ENCODE results near the gene TBX1. TPM values are rescaled to one million over a fixed set of nuclear protein-coding genes. Genes with fewer than 3 reads are reported as not detected.

TBX1 gene
- total RNA-seq, 1 experiment from 2014 or later: 0.74 TPM

DNA sequence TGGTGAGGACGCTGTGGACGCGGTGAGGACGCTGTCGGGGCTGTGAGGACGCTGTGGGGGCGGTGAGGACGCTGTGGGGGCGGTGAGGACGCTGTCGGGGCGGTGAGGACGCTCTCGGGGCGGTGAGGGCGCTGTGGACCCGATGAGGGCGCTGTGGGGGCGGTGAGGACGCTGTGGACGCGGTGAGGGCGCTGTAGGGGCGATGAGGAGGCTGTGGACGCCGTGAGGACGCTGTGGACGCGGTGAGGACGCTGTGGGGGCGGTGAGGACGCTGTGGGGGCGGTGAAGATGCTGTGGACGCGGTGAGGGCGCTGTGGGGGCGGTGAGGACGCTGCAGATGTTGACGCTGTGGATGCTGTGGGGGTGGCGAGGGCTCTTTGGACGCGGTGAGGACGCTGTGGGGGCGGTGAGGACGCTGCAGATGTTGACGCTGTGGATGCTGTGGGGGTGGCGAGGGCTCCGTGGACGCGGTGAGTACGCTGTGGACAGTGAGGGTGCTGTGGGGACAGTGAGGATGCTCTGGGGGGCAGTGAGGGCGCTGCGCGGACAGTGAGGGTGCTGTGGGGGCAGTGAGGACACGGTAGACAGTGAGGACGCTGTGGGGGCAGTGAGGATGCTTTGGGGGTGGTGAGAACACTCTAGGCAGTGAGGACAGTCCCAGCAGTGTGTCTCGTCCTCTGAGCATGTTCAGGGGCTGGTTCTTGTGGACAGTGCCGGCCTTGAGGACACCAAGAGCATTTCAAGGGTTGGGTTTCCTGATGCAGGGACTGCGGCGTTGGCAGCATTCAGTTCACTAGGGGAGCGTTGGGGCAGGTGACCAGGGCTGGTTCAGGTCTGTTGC lies 33.0 kb upstream of the TBX1 start:
- Histone ChIP-seq H3K4me1 (replicated peaks; ENCODE audit: insufficient read depth) (peaks cover 6% of the 10 kb centered on the region), H3F3A (ENCODE audit: insufficient read depth, low read depth) (no peaks in the 10 kb centered on the region), H3K4me2 (no peak overlapping the region), H3K27ac (no peak overlapping the region), H3K9me2 (ENCODE audit: insufficient read depth) (no peaks in the 10 kb centered on the region), H3K36me3 (ENCODE audit: low read depth) (no peaks in the 10 kb centered on the region), H3K27me3 (ENCODE audit: insufficient read depth, low read depth) (0 out of 2 replicates have a peak, but pooled peaks cover 3% of the 10 kb centered on the region), H2AFZ (no peak overlapping the region), H3K4me3 (no peak overlapping the region), H4K20me1 (ENCODE audit: insufficient read depth) (no peaks in the 10 kb centered on the region), H3K79me2 (ENCODE audit: low read depth) (no peaks in the 10 kb centered on the region), H3K9me3 (ENCODE audit: insufficient read depth, low read depth) (no peaks in the 10 kb centered on the region)
- POLR2A ChIA-PET (ENCODE audit: unreplicated experiment): no interaction called here
- CTCF ChIA-PET: no interaction called here
- no peak for DNase-seq
- BruUV-seq (replicated peaks): no TSS peak
- intact Hi-C loops (cut with micrococcal nuclease; ENCODE audit: unreplicated experiment): no loop called here
- TF ChIP-seq EZH2 (IDR thresholded peaks at IDR 0.05; ENCODE audit: low read depth): no peak
- TF ChIP-seq, protein P1, sequence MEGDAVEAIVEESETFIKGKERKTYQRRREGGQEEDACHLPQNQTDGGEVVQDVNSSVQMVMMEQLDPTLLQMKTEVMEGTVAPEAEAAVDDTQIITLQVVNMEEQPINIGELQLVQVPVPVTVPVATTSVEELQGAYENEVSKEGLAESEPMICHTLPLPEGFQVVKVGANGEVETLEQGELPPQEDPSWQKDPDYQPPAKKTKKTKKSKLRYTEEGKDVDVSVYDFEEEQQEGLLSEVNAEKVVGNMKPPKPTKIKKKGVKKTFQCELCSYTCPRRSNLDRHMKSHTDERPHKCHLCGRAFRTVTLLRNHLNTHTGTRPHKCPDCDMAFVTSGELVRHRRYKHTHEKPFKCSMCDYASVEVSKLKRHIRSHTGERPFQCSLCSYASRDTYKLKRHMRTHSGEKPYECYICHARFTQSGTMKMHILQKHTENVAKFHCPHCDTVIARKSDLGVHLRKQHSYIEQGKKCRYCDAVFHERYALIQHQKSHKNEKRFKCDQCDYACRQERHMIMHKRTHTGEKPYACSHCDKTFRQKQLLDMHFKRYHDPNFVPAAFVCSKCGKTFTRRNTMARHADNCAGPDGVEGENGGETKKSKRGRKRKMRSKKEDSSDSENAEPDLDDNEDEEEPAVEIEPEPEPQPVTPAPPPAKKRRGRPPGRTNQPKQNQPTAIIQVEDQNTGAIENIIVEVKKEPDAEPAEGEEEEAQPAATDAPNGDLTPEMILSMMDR (conservative IDR thresholded peaks at IDR 0.05): no peak

DNA sequence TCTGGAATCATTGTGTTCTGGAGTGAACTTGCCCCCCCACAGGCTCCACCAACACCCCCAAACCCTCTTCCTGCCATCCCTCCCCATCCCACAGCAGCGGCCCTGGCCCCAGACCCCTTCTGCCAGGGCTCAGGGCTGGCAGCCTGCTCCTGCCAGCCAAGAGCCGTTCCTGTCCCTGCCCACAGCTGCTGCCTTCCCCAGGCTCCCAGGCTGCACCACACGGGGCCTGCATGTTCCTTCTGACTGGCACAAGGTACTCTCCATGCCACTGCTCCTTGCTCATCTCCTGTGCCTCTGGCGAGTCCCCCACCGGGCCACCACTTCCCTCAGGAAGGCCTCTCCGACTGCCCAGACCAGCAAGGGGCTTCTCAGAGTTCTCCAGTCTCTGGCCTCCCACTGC lies 32.3 kb upstream of the TBX1 start:
- ChIA-PET CTCF (no interaction called here), POLR2A (ENCODE audit: unreplicated experiment) (no interaction called here)
- BruUV-seq (replicated peaks): no TSS peak

DNA sequence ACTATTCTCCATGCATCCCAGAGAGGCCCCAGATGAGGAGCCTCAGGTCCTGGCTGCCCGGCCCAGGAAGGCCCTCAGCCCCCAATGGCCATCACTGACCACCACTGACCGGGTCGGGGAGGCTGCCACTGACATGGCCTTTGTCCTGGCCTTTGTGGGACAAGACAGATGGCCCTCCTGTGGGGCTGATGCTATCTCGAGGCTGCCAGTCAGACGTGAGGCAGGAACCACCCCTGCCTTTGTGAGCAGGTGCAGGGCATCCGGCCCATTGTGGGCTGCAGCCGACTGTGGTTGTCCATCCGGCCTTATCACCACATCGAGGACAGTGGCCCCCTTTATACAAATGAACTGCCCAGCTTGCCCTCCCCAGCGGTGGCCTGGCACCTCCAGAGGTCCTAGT lies 31.7 kb upstream of the TBX1 start:
- H3F3A ChIP-seq (ENCODE audit: insufficient read depth, low read depth): no peaks in the 10 kb centered on the region
- no peak overlapping the region for H3K4me3 ChIP-seq
- no peak overlapping the region for H2AFZ ChIP-seq
- no peaks in the 10 kb centered on the region for H4K20me1 ChIP-seq (ENCODE audit: insufficient read depth)
- H3K4me1 ChIP-seq (replicated peaks; ENCODE audit: insufficient read depth): peaks cover 6% of the 10 kb centered on the region
- BruUV-seq (replicated peaks): no TSS peak
- no peak overlapping the region for H3K27ac ChIP-seq
- no peaks in the 10 kb centered on the region for H3K27me3 ChIP-seq (ENCODE audit: insufficient read depth, low read depth)
- no peak overlapping the region for H3K4me2 ChIP-seq
- TF ChIP-seq EZH2 (IDR thresholded peaks at IDR 0.05; ENCODE audit: low read depth): no peak
- TF ChIP-seq, protein P1 (conservative IDR thresholded peaks at IDR 0.05): no peak
- no peaks in the 10 kb centered on the region for H3K9me3 ChIP-seq (ENCODE audit: insufficient read depth, low read depth)
- no peaks in the 10 kb centered on the region for H3K79me2 ChIP-seq (ENCODE audit: low read depth)
- no peaks in the 10 kb centered on the region for H3K9me2 ChIP-seq (ENCODE audit: insufficient read depth)
- CTCF ChIA-PET: no interaction called here
- H3K36me3 ChIP-seq (ENCODE audit: low read depth): no peaks in the 10 kb centered on the region
- intact Hi-C loops (cut with micrococcal nuclease; ENCODE audit: unreplicated experiment): no loop called here
- POLR2A ChIA-PET (ENCODE audit: unreplicated experiment): no interaction called here
- DNase-seq: no peak

More for the DNA sequence above, 32.3 kb upstream of the TBX1 start:
- Histone ChIP-seq H2AFZ (no peak overlapping the region), H3K4me2 (no peak overlapping the region), H3K4me1 (replicated peaks; ENCODE audit: insufficient read depth) (peaks cover 6% of the 10 kb centered on the region), H4K20me1 (ENCODE audit: insufficient read depth) (no peaks in the 10 kb centered on the region), H3K27me3 (ENCODE audit: insufficient read depth, low read depth) (no peaks in the 10 kb centered on the region), H3K27ac (no peak overlapping the region), H3K36me3 (ENCODE audit: low read depth) (no peaks in the 10 kb centered on the region), H3K4me3 (no peak overlapping the region), H3K9me2 (ENCODE audit: insufficient read depth) (no peaks in the 10 kb centered on the region), H3F3A (ENCODE audit: insufficient read depth, low read depth) (no peaks in the 10 kb centered on the region), H3K79me2 (ENCODE audit: low read depth) (no peaks in the 10 kb centered on the region), H3K9me3 (ENCODE audit: insufficient read depth, low read depth) (no peaks in the 10 kb centered on the region)
- intact Hi-C loops (cut with micrococcal nuclease; ENCODE audit: unreplicated experiment): no loop called here
- no peak for DNase-seq
- TF ChIP-seq EZH2 (IDR thresholded peaks at IDR 0.05; ENCODE audit: low read depth): no peak
- TF ChIP-seq, protein P1 (conservative IDR thresholded peaks at IDR 0.05): no peak
